GM12892 (cell line): ENCODE data around the gene FBN3.

Experiments used
- POLR2A ChIP-seq: IDR thresholded peaks from 2 replicates; pipeline ENCODE4 v1.6.1; 2011; ENCODE audit warnings: low read depth, low read length, control low read depth
- POLR2AphosphoS5 ChIP-seq: IDR thresholded peaks from 2 replicates; pipeline ENCODE4 v1.6.1; 2011; ENCODE audit warnings: low read depth, low read length, control low read depth
- TAF1 ChIP-seq: IDR thresholded peaks from 2 replicates; pipeline ENCODE4 v1.6.1; 2011; ENCODE audit warnings: low read depth, mild to moderate bottlenecking, control low read depth, low read length, borderline replicate concordance

- TF ChIP-seq POLR2AphosphoS5: no peak
- no peak for TF ChIP-seq POLR2A
- TF ChIP-seq TAF1: no peak
These were observed 19.1 kb upstream of the FBN3 start for GRCh38 chr19:8168537-8168936.
